RKO (cell line): Measurements from ENCODE around the gene CHCHD6.

ENCODE experiments used
- DNase-seq: peaks from one replicate; pipeline ENCODE4 v3.0.0-alpha.2; 2016; ENCODE audit warnings: low spot score

CHCHD6 gene

GRCh38 chr3:126941721-126942270 lies 237.8 kb downstream of the CHCHD6 start:
- DNase-seq, result no peak

- DNase-seq, result no peak
These were observed 240.3 kb downstream of the CHCHD6 start for GRCh38 chr3:126944089-126944965.

GRCh38 chr3:126945171-126945721 lies 241.2 kb downstream of the CHCHD6 start:
- no peak for DNase-seq

GRCh38 chr3:126945891-126946290 lies 241.9 kb downstream of the CHCHD6 start:
- no peak for DNase-seq

- DNase-seq, result no peak
These were observed 242.4 kb downstream of the CHCHD6 start for GRCh38 chr3:126946405-126946804.

- DNase-seq, result no peak
These were observed 243.4 kb downstream of the CHCHD6 start for GRCh38 chr3:126947429-126947828.

- DNase-seq, result no peak
These were observed 245.0 kb downstream of the CHCHD6 start for GRCh38 chr3:126948980-126949535.

- no peak for DNase-seq
These were observed 247.5 kb downstream of the CHCHD6 start for GRCh38 chr3:126951561-126951960.

- DNase-seq, result no peak
These were observed 248.4 kb downstream of the CHCHD6 start for GRCh38 chr3:126952261-126952982.

GRCh38 chr3:126952983-126953660 lies 249.1 kb downstream of the CHCHD6 start:
- DNase-seq, result no peak

GRCh38 chr3:126954141-126954842 lies 250.3 kb downstream of the CHCHD6 start:
- no peak for DNase-seq

GRCh38 chr3:126955004-126955790 lies 251.2 kb downstream of the CHCHD6 start:
- DNase-seq, result no peak

GRCh38 chr3:126956361-126956760 lies 252.3 kb downstream of the CHCHD6 start:
- no peak for DNase-seq

- no peak for DNase-seq
These were observed 253.0 kb downstream of the CHCHD6 start for GRCh38 chr3:126956866-126957650.

- DNase-seq, result no peak
These were observed 254.0 kb downstream of the CHCHD6 start for GRCh38 chr3:126957776-126958637.

GRCh38 chr3:126958638-126959085 lies 254.6 kb downstream of the CHCHD6 start:
- DNase-seq, result no peak

- no peak for DNase-seq
These were observed 255.3 kb downstream of the CHCHD6 start for GRCh38 chr3:126959136-126959920.
